K562 (cell line): ENCODE results near the gene CCDC90B.
"Not testable (repeated sequence)": the region's sequence is repeated elsewhere in the genome, so short reads cannot be mapped to it uniquely, and the experiment has no call there.

Source experiments
- CTCF ChIP-seq, 3 experiments: IDR thresholded peaks in 2 of 3; conservative IDR thresholded peaks in 1 of 3; 2 replicates each; pipeline ENCODE4 v1.5.1; 2011 to 2012; ENCODE audit warnings: low read length in 3 of 3, mild to moderate bottlenecking in 3 of 3, control low read depth in 2 of 3, improper control_type of control experiment in 1 of 3, inconsistent platforms in 1 of 3, low read depth in 1 of 3, mixed read lengths in 1 of 3, moderate library complexity in 1 of 3; ENCODE audit not compliant: insufficient read depth in 2 of 3
- RBM22 ChIP-seq: fragments of 200-400 bp; formaldehyde crosslinking; IDR thresholded peaks from 2 replicates; pipeline ENCODE4 v1.6.1; 2018; ENCODE audit warnings: low read length, low read depth; ENCODE audit not compliant: poor library complexity, severe bottlenecking
- ZNF274 ChIP-seq: IDR thresholded peaks from 2 replicates; pipeline ENCODE4 v1.6.1; 2011; ENCODE audit warnings: low read depth, mild to moderate bottlenecking, low read length, moderate library complexity, borderline replicate concordance

- TF ChIP-seq RBM22; CTCF (IDR thresholded peaks at IDR 0.05 in 2 of 3, conservative IDR thresholded peaks at IDR 0.05 in 1 of 3; ENCODE audit: insufficient read depth in 2 of 3, low read depth in 1 of 3, low read length in 3 of 3); ZNF274: not testable (repeated sequence)
Measured at GRCh38 chr11:83316143-83316896, 30.2 kb upstream of the CCDC90B start.
